22Rv1 (cell line): ENCODE measurements around the gene P2RY8.

Experiments
- H3K27ac ChIP-seq: fragments of 450-650 bp; 2 replicates; pipeline ENCODE4 v1.5.1; 2017
- CTCF ChIP-seq: fragments of 450-650 bp; IDR thresholded peaks from 2 replicates; pipeline ENCODE4 v1.5.1; 2017; ENCODE audit warnings: mild to moderate bottlenecking
- ZFX ChIP-seq: fragments of 450-650 bp; IDR thresholded peaks from 2 replicates; pipeline ENCODE4 v1.6.1; 2017; ENCODE audit warnings: antibody characterized with exemption, borderline replicate concordance

Gene P2RY8

DNA sequence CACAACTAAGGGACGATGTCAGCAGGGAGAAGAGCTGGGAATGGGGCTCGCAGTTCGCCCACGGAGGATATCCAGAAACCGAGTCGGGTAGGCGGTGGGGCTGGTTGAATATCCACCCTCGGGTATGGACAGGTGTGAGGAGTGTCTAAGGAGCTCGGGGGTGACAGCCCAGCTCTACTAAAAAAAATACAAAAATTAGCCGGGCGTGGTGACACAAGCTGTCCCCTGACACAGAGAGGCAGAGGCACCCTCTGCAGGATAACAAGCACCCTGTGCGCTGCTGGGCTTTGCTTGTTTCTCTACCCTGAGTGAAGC lies 72.1 kb downstream of the P2RY8 start:
- TF ChIP-seq CTCF (no peak), ZFX (no peak)
- H3K27ac ChIP-seq, result no peak overlapping the region

GRCh38 chrX:1464041-1464970 lies 72.7 kb downstream of the P2RY8 start:
- TF ChIP-seq CTCF (no peak), ZFX (no peak)
- H3K27ac ChIP-seq, result no peak overlapping the region

GRCh38 chrX:1463581-1463980 lies 73.4 kb downstream of the P2RY8 start:
- TF ChIP-seq CTCF, result no peak
- no peak for TF ChIP-seq ZFX

GRCh38 chrX:1462596-1463251 lies 74.3 kb downstream of the P2RY8 start:
- H3K27ac ChIP-seq, result no peak overlapping the region
- TF ChIP-seq CTCF (no peak), ZFX (no peak)

More at GRCh38 chrX:1463581-1463980, 73.4 kb downstream of the P2RY8 start:
- H3K27ac ChIP-seq, result no peak overlapping the region

- H3K27ac ChIP-seq, result no peak overlapping the region
- TF ChIP-seq CTCF (no peak), ZFX (no peak)
These were observed 74.9 kb downstream of the P2RY8 start for GRCh38 chrX:1462110-1462509.

DNA sequence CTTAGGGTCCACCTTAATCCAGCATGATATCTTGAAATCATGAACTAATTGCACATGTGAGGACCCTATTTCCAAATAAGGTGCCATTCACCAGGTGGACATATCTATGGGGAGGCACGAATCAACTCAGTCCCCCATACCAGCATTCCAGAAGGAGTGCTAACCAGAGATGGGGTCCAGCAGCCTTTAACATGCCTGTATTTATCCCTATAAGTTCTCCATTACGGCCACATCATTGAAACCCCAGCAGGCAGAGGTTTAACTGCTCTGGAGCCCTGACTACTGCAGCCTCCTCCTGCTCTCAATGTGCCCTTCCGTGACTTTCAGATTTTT lies 81.1 kb downstream of the P2RY8 start:
- H3K27ac ChIP-seq, result no peak overlapping the region
- TF ChIP-seq ZFX, result no peak
- TF ChIP-seq CTCF, result no peak
